ENCODE data around the gene SYNPO.

The SYNPO gene

DNA sequence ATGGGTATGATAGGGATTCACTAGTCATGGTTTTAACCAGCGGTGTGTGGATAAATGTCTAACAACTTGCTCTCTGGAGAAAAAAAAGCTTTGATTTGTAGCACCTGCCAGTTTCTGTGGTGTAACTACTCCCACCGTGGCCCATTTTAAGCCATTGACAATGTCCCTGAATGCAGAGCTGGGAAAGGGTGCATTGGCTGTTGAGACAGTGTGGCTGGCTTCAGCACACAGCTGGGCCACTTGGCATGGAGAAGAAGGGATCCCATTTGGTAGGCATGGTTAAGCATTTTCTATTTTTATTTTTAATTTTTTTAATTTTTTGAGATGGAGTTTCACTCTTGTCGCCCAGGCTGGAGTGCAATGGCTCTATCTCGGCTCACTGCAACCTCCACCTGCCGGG, 31.5 kb upstream of the SYNPO start:
- H3K9ac ChIP-seq (ENCODE audit: low read length) = no peak overlapping the region
- no peak overlapping the region for H3K4me3 ChIP-seq (ENCODE audit: low read length)
- peaks cover 10% of the 10 kb centered on the region for H3K27me3 ChIP-seq (replicated peaks; ENCODE audit: control insufficient read depth, insufficient read depth, low read length)
- H3K9me3 ChIP-seq (ENCODE audit: control insufficient read depth, low read length) = no peaks in the 10 kb centered on the region
- H3K4me1 ChIP-seq (ENCODE audit: control insufficient read depth, insufficient read depth, low read length) = peaks cover 16% of the 10 kb centered on the region
- no peak for DNase-seq (ENCODE audit: low read depth)
- H3K36me3 ChIP-seq (ENCODE audit: control insufficient read depth, insufficient read depth, low read length, severe bottlenecking) = no peaks in the 10 kb centered on the region

DNA sequence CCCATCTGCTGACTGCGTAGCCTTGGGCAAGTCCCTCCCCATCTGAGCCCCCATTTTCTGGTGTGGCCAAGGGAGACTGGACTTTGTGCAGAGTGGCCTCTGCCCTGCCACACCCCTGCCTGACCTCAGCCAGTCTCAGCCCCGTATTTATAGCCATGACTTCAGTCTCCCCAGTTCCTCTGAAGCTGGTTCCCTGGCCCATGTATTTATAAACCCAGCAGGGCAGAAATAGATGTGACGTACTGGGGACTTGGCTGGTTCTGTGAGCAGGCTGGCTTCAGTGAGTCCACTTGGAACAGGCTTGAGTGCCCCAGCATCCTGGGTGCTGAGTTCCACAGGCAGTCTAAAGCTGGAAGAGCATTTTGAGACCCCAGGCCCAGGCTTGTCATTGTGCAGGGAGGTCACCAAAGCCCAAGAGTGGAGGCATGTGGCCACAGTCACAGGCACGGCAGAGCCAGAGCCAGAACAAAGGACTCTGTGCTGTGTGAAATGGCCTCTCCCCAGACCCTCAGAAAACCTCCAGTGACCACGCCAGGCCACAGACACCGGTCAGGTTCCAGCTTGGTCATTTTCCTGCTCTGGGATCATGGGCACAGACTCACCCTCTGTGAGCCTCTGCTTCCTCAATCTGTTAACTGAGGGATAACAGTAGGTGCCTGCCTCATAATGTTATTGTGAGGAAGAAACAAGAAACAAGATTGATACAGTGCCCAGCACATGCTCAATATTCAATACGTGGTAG, 30.4 kb upstream of the SYNPO start:
- Histone ChIP-seq H3K4me1 (ENCODE audit: control insufficient read depth, insufficient read depth, low read length) (peaks cover 20% of the 10 kb centered on the region), H3K27me3 (replicated peaks; ENCODE audit: control insufficient read depth, insufficient read depth, low read length) (peaks cover 10% of the 10 kb centered on the region), H3K9ac (ENCODE audit: low read length) (no peak overlapping the region), H3K4me3 (ENCODE audit: low read length) (no peak overlapping the region), H3K9me3 (ENCODE audit: control insufficient read depth, low read length) (no peaks in the 10 kb centered on the region), H3K36me3 (ENCODE audit: control insufficient read depth, insufficient read depth, low read length, severe bottlenecking) (no peaks in the 10 kb centered on the region)
- no peak for DNase-seq (ENCODE audit: low read depth)

DNA sequence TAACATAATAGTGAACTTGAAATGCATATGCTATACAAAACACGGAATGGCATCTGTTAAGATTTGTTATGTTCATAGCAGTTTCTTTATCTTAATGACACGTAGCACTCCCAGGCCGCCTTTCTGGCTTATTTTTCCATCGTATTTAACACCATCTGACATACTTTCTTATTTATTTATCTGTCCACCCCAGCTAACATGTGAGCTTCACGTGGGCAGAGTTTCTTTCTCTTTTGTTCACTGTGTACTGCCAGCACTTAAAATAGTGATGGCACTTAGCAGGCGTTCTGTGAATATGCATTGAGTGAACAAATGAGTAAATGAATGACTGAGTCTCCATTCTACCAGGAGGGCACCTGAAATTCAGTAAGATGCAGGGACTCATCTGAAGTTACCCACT, 29.4 kb upstream of the SYNPO start:
- no peak for DNase-seq (ENCODE audit: low read depth)
- Histone ChIP-seq H3K9ac (ENCODE audit: low read length) (no peak overlapping the region), H3K9me3 (ENCODE audit: control insufficient read depth, low read length) (no peaks in the 10 kb centered on the region), H3K4me1 (ENCODE audit: control insufficient read depth, insufficient read depth, low read length) (peaks cover 29% of the 10 kb centered on the region), H3K4me3 (ENCODE audit: low read length) (no peak overlapping the region), H3K27me3 (replicated peaks; ENCODE audit: control insufficient read depth, insufficient read depth, low read length) (peaks cover 4% of the 10 kb centered on the region), H3K36me3 (ENCODE audit: control insufficient read depth, insufficient read depth, low read length, severe bottlenecking) (no peaks in the 10 kb centered on the region)

DNA sequence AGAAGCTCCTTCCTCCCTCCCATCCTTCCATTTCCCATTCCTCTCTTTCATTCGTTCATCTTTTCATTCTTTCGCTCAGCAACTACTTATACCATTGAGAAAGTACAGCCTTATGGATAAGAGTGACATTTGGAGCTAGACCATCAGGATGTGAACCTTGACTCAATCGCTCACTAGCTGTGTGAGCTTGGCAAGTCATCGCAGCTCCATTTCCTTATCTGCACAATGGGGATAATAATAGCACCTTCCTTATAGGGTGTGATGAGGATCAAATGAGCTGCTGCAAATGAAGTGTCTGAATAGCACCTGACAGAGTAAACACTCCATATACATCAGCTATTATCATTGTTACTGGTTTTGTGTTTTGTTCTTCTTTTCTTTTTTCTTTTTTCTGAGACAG, 28.1 kb upstream of the SYNPO start:
- Histone ChIP-seq H3K9me3 (ENCODE audit: control insufficient read depth, low read length) (no peaks in the 10 kb centered on the region), H3K4me3 (ENCODE audit: low read length) (no peak overlapping the region), H3K36me3 (ENCODE audit: control insufficient read depth, insufficient read depth, low read length, severe bottlenecking) (no peaks in the 10 kb centered on the region), H3K4me1 (ENCODE audit: control insufficient read depth, insufficient read depth, low read length) (peaks cover 31% of the 10 kb centered on the region), H3K27me3 (replicated peaks; ENCODE audit: control insufficient read depth, insufficient read depth, low read length) (peaks cover 4% of the 10 kb centered on the region), H3K9ac (ENCODE audit: low read length) (no peak overlapping the region)
- DNase-seq (ENCODE audit: low read depth) = no peak

GRCh38 chr5:150612905-150613670, 27.4 kb upstream of the SYNPO start:
- Histone ChIP-seq H3K4me1 (ENCODE audit: control insufficient read depth, insufficient read depth, low read length) (peaks cover 31% of the 10 kb centered on the region), H3K4me3 (ENCODE audit: low read length) (no peak overlapping the region), H3K9me3 (ENCODE audit: control insufficient read depth, low read length) (no peaks in the 10 kb centered on the region), H3K27me3 (replicated peaks; ENCODE audit: control insufficient read depth, insufficient read depth, low read length) (peaks cover 4% of the 10 kb centered on the region), H3K9ac (ENCODE audit: low read length) (no peak overlapping the region), H3K36me3 (ENCODE audit: control insufficient read depth, insufficient read depth, low read length, severe bottlenecking) (no peaks in the 10 kb centered on the region)
- no peak for DNase-seq (ENCODE audit: low read depth)

DNA sequence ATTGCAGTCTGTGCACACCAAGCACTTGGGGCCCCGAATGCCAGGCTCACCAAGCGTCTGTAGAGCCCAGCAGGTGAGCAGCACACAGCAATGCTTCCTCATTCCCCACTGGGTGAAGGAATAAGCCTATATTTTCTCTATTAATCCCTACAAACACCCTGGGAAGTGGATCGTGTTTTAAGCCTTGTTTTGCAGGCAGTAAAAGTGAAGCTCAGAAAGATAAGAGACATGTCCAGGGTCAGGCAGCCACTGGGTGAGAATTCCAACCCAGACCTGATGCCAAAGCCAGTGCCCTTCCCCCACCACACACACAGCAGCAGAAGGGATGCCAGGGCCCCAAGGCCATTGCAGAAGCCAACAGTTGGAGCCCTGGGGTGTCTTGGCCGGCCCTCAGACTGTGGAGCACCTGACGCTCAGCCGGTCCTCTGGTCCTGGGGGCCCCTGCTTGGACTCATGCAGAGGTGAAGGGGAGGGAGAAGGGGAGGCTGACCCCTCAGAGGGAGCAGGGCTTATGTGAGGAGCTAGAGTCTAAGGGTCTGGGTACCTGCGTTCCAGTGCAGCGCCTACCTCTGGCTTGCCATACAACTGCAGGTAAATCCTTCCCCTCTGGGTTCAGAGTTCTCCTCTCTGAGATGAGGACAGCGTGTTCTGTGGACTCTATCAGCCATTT, 26.3 kb upstream of the SYNPO start:
- H3K9ac ChIP-seq (ENCODE audit: low read length) = no peak overlapping the region
- H3K27me3 ChIP-seq (replicated peaks; ENCODE audit: control insufficient read depth, insufficient read depth, low read length) = peaks cover 4% of the 10 kb centered on the region
- peaks cover 32% of the 10 kb centered on the region for H3K4me1 ChIP-seq (ENCODE audit: control insufficient read depth, insufficient read depth, low read length)
- no peaks in the 10 kb centered on the region for H3K9me3 ChIP-seq (ENCODE audit: control insufficient read depth, low read length)
- no peak for DNase-seq (ENCODE audit: low read depth)
- no peak overlapping the region for H3K4me3 ChIP-seq (ENCODE audit: low read length)
- no peaks in the 10 kb centered on the region for H3K36me3 ChIP-seq (ENCODE audit: control insufficient read depth, insufficient read depth, low read length, severe bottlenecking)

GRCh38 chr5:150614661-150615060, 25.8 kb upstream of the SYNPO start:
- peaks cover 4% of the 10 kb centered on the region for H3K27me3 ChIP-seq (replicated peaks; ENCODE audit: control insufficient read depth, insufficient read depth, low read length)
- H3K4me3 ChIP-seq (ENCODE audit: low read length) = no peak overlapping the region
- H3K36me3 ChIP-seq (ENCODE audit: control insufficient read depth, insufficient read depth, low read length, severe bottlenecking) = no peaks in the 10 kb centered on the region
- no peak overlapping the region for H3K9ac ChIP-seq (ENCODE audit: low read length)
- peaks cover 37% of the 10 kb centered on the region for H3K4me1 ChIP-seq (ENCODE audit: control insufficient read depth, insufficient read depth, low read length)
- DNase-seq (ENCODE audit: low read depth) = no peak
- no peaks in the 10 kb centered on the region for H3K9me3 ChIP-seq (ENCODE audit: control insufficient read depth, low read length)

DNA sequence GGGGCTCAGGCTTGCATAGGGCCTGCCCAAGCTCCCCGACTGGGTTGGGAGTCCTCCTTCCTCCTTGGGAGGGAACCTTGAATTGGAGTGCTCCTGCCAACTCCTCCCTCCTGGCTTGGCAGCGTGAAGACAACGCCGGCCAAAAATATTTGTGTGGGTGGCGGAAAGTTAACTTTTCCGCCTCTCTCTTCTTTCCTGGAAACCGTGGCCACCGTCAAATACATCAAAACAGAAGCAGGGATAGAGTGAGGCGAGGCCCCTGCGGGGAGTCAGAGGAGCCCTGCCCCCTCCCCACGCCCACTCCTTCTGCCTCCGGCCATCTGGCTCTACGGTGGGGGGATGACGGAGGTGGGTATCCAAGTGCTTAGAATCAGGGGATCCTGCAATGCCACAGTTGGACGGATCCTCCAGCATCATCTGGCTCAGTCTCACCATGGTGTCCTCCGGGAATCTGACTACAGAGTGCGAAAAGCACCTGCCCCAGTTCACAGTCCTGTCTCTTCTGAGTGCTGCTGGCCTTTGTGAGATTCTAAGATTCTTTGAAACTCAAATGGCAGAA, 25.2 kb upstream of the SYNPO start:
- Histone ChIP-seq H3K36me3 (ENCODE audit: control insufficient read depth, insufficient read depth, low read length, severe bottlenecking) (no peaks in the 10 kb centered on the region), H3K27me3 (replicated peaks; ENCODE audit: control insufficient read depth, insufficient read depth, low read length) (peaks cover 4% of the 10 kb centered on the region), H3K9me3 (ENCODE audit: control insufficient read depth, low read length) (no peaks in the 10 kb centered on the region), H3K4me3 (ENCODE audit: low read length) (peak overlapping the region; percentile 15), H3K4me1 (ENCODE audit: control insufficient read depth, insufficient read depth, low read length) (peaks cover 31% of the 10 kb centered on the region), H3K9ac (ENCODE audit: low read length) (no peak overlapping the region)
- peak; percentile 40 for DNase-seq (ENCODE audit: low read depth)

DNA sequence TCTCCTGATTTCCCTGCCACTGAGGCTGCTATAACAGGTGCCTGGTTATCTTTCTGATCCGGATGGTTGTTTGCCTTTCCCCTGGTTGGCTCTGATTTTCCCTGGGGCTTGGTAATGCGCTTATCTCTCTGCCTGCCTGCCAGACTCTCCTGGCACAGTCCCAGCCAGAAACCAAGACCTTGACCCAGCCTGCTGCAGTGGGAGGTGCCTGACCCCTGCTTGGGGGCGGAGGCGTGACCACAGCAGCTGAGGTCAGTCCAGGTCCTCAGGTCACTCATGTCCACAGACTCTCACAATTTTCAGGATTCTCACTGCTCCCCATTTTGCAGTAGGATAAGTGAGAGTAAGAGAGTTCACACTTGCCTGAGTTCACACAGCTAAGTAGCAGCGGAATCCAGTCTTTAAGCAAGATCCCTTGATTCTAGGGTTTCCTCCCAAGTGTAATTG, 24.4 kb upstream of the SYNPO start:
- DNase-seq (ENCODE audit: low read depth) = no peak
- no peaks in the 10 kb centered on the region for H3K36me3 ChIP-seq (ENCODE audit: control insufficient read depth, insufficient read depth, low read length, severe bottlenecking)
- peaks cover 31% of the 10 kb centered on the region for H3K4me1 ChIP-seq (ENCODE audit: control insufficient read depth, insufficient read depth, low read length)

GRCh38 chr5:150616506-150616905, 24.0 kb upstream of the SYNPO start:
- no peak for DNase-seq (ENCODE audit: low read depth)
- Histone ChIP-seq H3K9ac (ENCODE audit: low read length) (no peak overlapping the region), H3K27me3 (replicated peaks; ENCODE audit: control insufficient read depth, insufficient read depth, low read length) (peaks cover 4% of the 10 kb centered on the region), H3K9me3 (ENCODE audit: control insufficient read depth, low read length) (no peaks in the 10 kb centered on the region), H3K4me3 (ENCODE audit: low read length) (no peak overlapping the region), H3K4me1 (ENCODE audit: control insufficient read depth, insufficient read depth, low read length) (peaks cover 31% of the 10 kb centered on the region), H3K36me3 (ENCODE audit: control insufficient read depth, insufficient read depth, low read length, severe bottlenecking) (no peaks in the 10 kb centered on the region)

More for the DNA sequence above, 24.4 kb upstream of the SYNPO start:
- H3K27me3 ChIP-seq (replicated peaks; ENCODE audit: control insufficient read depth, insufficient read depth, low read length) = peaks cover 4% of the 10 kb centered on the region
- no peak overlapping the region for H3K9ac ChIP-seq (ENCODE audit: low read length)
- H3K9me3 ChIP-seq (ENCODE audit: control insufficient read depth, low read length) = no peaks in the 10 kb centered on the region
- H3K4me3 ChIP-seq (ENCODE audit: low read length) = no peak overlapping the region

- Histone ChIP-seq H3K36me3 (ENCODE audit: control insufficient read depth, insufficient read depth, low read length, severe bottlenecking) (no peaks in the 10 kb centered on the region), H3K9ac (ENCODE audit: low read length) (no peak overlapping the region)
- no peak for DNase-seq (ENCODE audit: low read depth)
Observed at GRCh38 chr5:150618163-150618562, 22.3 kb upstream of the SYNPO start.

More at GRCh38 chr5:150618163-150618562, 22.3 kb upstream of the SYNPO start:
- Histone ChIP-seq H3K27me3 (replicated peaks; ENCODE audit: control insufficient read depth, insufficient read depth, low read length) (peaks cover 4% of the 10 kb centered on the region), H3K4me1 (ENCODE audit: control insufficient read depth, insufficient read depth, low read length) (peaks cover 29% of the 10 kb centered on the region), H3K9me3 (ENCODE audit: control insufficient read depth, low read length) (no peaks in the 10 kb centered on the region), H3K4me3 (ENCODE audit: low read length) (no peak overlapping the region)
